Measurements from ENCODE around the gene KMT5B.

- TF ChIP-seq CTCF (IDR thresholded peaks at IDR 0.05), result no peak
- no peak for TF ChIP-seq EZH2 (IDR thresholded peaks at IDR 0.05; ENCODE audit: borderline replicate concordance, insufficient read depth, low read depth, low read length, poor library complexity, severe bottlenecking)
Measured at GRCh38 chr11:68261749-68262543, 48.9 kb upstream of the KMT5B start.

All from B cell (primary cell).